CD14-positive monocyte (primary cell): ENCODE measurements around the gene NKAIN2. TPM values are rescaled to one million over a fixed set of nuclear protein-coding genes. Genes with fewer than 3 reads are reported as not detected.

ENCODE experiments used
- DNase-seq, 3 donors: peaks; one replicate each; pipeline ENCODE4 v3.0.0-alpha.2; 2011 to 2022
- H2AFZ ChIP-seq: 2 replicates; pipeline ENCODE4 v1.6.0; 2012; ENCODE audit warnings: mild to moderate bottlenecking, low read depth, low read length, inconsistent platforms; ENCODE audit not compliant: insufficient read depth, poor library complexity, severe bottlenecking
- H3K27ac ChIP-seq, 2 donors: 1 replicate in 1 of 2; 2 replicates in 1 of 2; pipeline ENCODE4 v1.5.1; 2012 to 2013; ENCODE audit warnings: low read length in 2 of 2, control low read depth in 1 of 2, inconsistent platforms in 1 of 2, low read depth in 1 of 2, mild to moderate bottlenecking in 1 of 2
- H3K27me3 ChIP-seq, 2 donors: one replicate each; pipeline versions ENCODE4 v1.6.0 to v1.6.1; 2011 to 2013; ENCODE audit warnings: low read length in 2 of 2; ENCODE audit not compliant: control insufficient read depth in 2 of 2, insufficient read depth in 2 of 2
- H3K36me3 ChIP-seq, 2 donors: replicated peaks in 1 of 2; 1 replicate in 1 of 2; 2 replicates in 1 of 2; pipeline versions ENCODE4 v1.5.1 to v1.6.1; 2012 to 2013; ENCODE audit warnings: low read length in 2 of 2, control low read depth in 1 of 2, inconsistent platforms in 1 of 2, mild to moderate bottlenecking in 1 of 2; ENCODE audit not compliant: insufficient read depth in 2 of 2, control insufficient read depth in 1 of 2
- H3K4me1 ChIP-seq, 2 donors: 1 replicate in 1 of 2; 2 replicates in 1 of 2; pipeline versions ENCODE4 v1.5.1 to v1.6.1; 2012 to 2013; ENCODE audit warnings: low read length in 2 of 2, control low read depth in 1 of 2, inconsistent platforms in 1 of 2, mild to moderate bottlenecking in 1 of 2, moderate library complexity in 1 of 2; ENCODE audit not compliant: insufficient read depth in 2 of 2, control insufficient read depth in 1 of 2
- H3K4me2 ChIP-seq: replicated peaks from 2 replicates; pipeline ENCODE3; 2012; ENCODE audit warnings: low read length, moderate library complexity, mild to moderate bottlenecking; ENCODE audit not compliant: poor library complexity, severe bottlenecking; ENCODE audit errors: extremely low read depth
- H3K4me3 ChIP-seq, 3 experiments: fragments of 200-600 bp in 1 of 3; sonication (generic) in 1 of 3; replicated peaks in 1 of 3; 1 replicate in 2 of 3; 2 replicates in 1 of 3; pipeline ENCODE4 v1.5.1; 2011 to 2013; ENCODE audit warnings: low read length in 3 of 3, mild to moderate bottlenecking in 3 of 3, control low read depth in 2 of 3, low read depth in 2 of 3, inconsistent platforms in 1 of 3, moderate library complexity in 1 of 3
- H3K79me2 ChIP-seq: 2 replicates; pipeline ENCODE4 v1.6.0; 2012; ENCODE audit warnings: mild to moderate bottlenecking, control low read depth, inconsistent platforms, low read length, moderate library complexity; ENCODE audit not compliant: insufficient read depth
- H3K9ac ChIP-seq: 2 replicates; pipeline ENCODE4 v1.6.0; 2017; ENCODE audit warnings: low read length, mild to moderate bottlenecking; ENCODE audit not compliant: insufficient read depth, poor library complexity, severe bottlenecking
- H3K9me3 ChIP-seq, 2 donors: replicated peaks in 1 of 2; 1 replicate in 1 of 2; 2 replicates in 1 of 2; pipeline versions ENCODE4 v1.5.1 to v1.6.1; 2012 to 2013; ENCODE audit warnings: low read length in 2 of 2, control low read depth in 1 of 2; ENCODE audit not compliant: control insufficient read depth in 1 of 2, insufficient read depth in 1 of 2
- H4K20me1 ChIP-seq: 2 replicates; pipeline ENCODE4 v1.6.0; 2012; ENCODE audit warnings: mild to moderate bottlenecking, low read length, control low read depth, moderate library complexity; ENCODE audit not compliant: insufficient read depth
- H3K27ac Mint-ChIP-seq, 7 donors: one replicate each; pipeline ENCODE4 v1.8.0; 2020; ENCODE audit warnings: mild to moderate bottlenecking in 7 of 7, mixed read lengths in 7 of 7, moderate library complexity in 6 of 7, inconsistent platforms in 2 of 7
- H3K27me3 Mint-ChIP-seq, 3 donors: one replicate each; pipeline ENCODE4 v1.8.0; 2021 to 2022; ENCODE audit warnings: low read depth in 3 of 3, mild to moderate bottlenecking in 3 of 3, mixed read lengths in 3 of 3, moderate library complexity in 3 of 3, inconsistent platforms in 1 of 3
- H3K36me3 Mint-ChIP-seq, 2 donors: one replicate each; pipeline ENCODE4 v1.8.0; 2020; ENCODE audit warnings: mixed read lengths in 2 of 2, inconsistent platforms in 1 of 2, mild to moderate bottlenecking in 1 of 2
- H3K4me1 Mint-ChIP-seq: one replicate; pipeline ENCODE4 v1.8.0; 2020; ENCODE audit warnings: mild to moderate bottlenecking, mixed read lengths
- H3K4me3 Mint-ChIP-seq, 2 donors: one replicate each; pipeline ENCODE4 v1.8.0; 2020; ENCODE audit warnings: mild to moderate bottlenecking in 2 of 2, mixed read lengths in 2 of 2, moderate library complexity in 1 of 2
- H3K9me3 Mint-ChIP-seq, 7 donors: one replicate each; pipeline ENCODE4 v1.8.0; 2020 to 2022; ENCODE audit warnings: mixed read lengths in 7 of 7, mild to moderate bottlenecking in 6 of 7, moderate library complexity in 6 of 7, inconsistent platforms in 2 of 7
- CTCF ChIP-seq: fragments of 200-600 bp; IDR thresholded peaks from one replicate; pipeline ENCODE4 v1.8.0; 2022; ENCODE audit warnings: antibody characterized with exemption, mild to moderate bottlenecking
- WGBS: methylation state at CpG from one replicate; pipeline ENCODE4 v1.1.5; 2013; ENCODE audit warnings: missing lambda C conversion rate; ENCODE audit not compliant: insufficient coverage; 5-methylcytosine and 5-hydroxymethylcytosine counted together
- intact Hi-C, 2 donors: fragments of 100-400 bp; cut with micrococcal nuclease; formaldehyde crosslinking; loops; one replicate each; pipeline versions ENCODE4 v1.15.0 to v1.15.1; 2023
- polyA plus RNA-seq, 3 donors: library from polyadenylated mRNA; depleted of rRNA in 1 of 3; unstranded in 2 of 3; stranded (reverse) in 1 of 3; fragments of 300-500 nt in 2 of 3; fragments of >200 nt in 1 of 3; fragmentation: Illumina TruSeq in 2 of 3; gene quantifications; 1 replicate in 2 of 3; 2 replicates in 1 of 3; pipeline ENCODE4 v1.2.3, GENCODE V29; 2012 to 2021

The NKAIN2 gene
- polyA plus RNA-seq, 3 donors = not detected

- Histone ChIP-seq H3K4me1 (no peaks in the 10 kb centered on the region), H3K9ac (no peak overlapping the region), H3K9me3 (peaks cover 6 to 8% of the 10 kb centered on the region in 2 donors), H2AFZ (no peak overlapping the region), H3K4me2 (no peak overlapping the region), H4K20me1 (no peaks in the 10 kb centered on the region), H3K4me3 (no peak overlapping the region), H3K27me3 (no peaks in the 10 kb centered on the region), H3K27ac (no peak overlapping the region), H3K36me3 (no peaks in the 10 kb centered on the region), H3K79me2 (no peaks in the 10 kb centered on the region)
- peaks cover 5 to 17% (median 8%) of the 10 kb centered on the region in 7 donors for H3K9me3 Mint-ChIP-seq
- intact Hi-C loops = no loop called here
- no CpG with 5 or more reads among the region's 1 CpG for WGBS
- TF ChIP-seq CTCF = no peak
- DNase-seq = no peak
- no peaks in the 10 kb centered on the region for H3K36me3 Mint-ChIP-seq
- H3K27ac Mint-ChIP-seq = no peak overlapping the region
- H3K4me1 Mint-ChIP-seq = no peaks in the 10 kb centered on the region
- no peak overlapping the region for H3K4me3 Mint-ChIP-seq
- no peaks in the 10 kb centered on the region for H3K27me3 Mint-ChIP-seq
Observed at GRCh38 chr6:124233221-124233620, 429.6 kb downstream of the NKAIN2 start.

DNA sequence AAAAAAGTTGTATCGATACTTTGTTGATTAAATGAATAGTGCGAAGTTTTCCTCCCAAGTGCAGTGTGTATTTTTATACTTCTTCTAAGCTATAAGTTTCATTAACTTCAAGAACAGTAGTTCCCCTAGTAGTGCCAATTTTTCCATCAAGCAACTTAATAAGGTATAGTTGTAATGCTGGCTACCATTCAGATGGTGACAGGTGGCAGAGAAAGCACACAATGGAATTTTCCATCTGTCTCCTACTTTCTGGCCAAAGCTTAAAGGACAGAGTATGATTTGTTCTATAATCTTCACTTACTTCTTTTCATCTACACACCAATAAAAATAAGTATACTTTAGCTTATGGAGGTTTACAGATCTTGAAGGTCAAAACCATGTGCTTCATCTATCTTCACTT lies 431.1 kb downstream of the NKAIN2 start:
- no peaks in the 10 kb centered on the region for H3K4me1 Mint-ChIP-seq
- no peak for TF ChIP-seq CTCF
- no peaks in the 10 kb centered on the region for H4K20me1 ChIP-seq
- no peak overlapping the region for H3K27ac ChIP-seq
- H3K9me3 Mint-ChIP-seq = peaks cover 5 to 20% (median 7%) of the 10 kb centered on the region in 7 donors
- no peaks in the 10 kb centered on the region for H3K27me3 ChIP-seq
- no peaks in the 10 kb centered on the region for H3K4me1 ChIP-seq
- H3K9me3 ChIP-seq = peaks cover 6 to 8% of the 10 kb centered on the region in 2 donors
- H3K4me2 ChIP-seq = no peak overlapping the region
- no peak overlapping the region for H3K27ac Mint-ChIP-seq
- no peak for DNase-seq
- no peak overlapping the region for H3K4me3 Mint-ChIP-seq
- intact Hi-C loops = no loop called here
- peaks cover 0 to 2% (median 0%) of the 10 kb centered on the region in 3 donors for H3K27me3 Mint-ChIP-seq
- WGBS = no CpG with 5 or more reads among the region's 2 CpGs
- H3K79me2 ChIP-seq = no peaks in the 10 kb centered on the region
- no peak overlapping the region for H3K9ac ChIP-seq
- no peak overlapping the region for H3K4me3 ChIP-seq
- H2AFZ ChIP-seq = no peak overlapping the region
- H3K36me3 Mint-ChIP-seq = no peaks in the 10 kb centered on the region
- H3K36me3 ChIP-seq = no peaks in the 10 kb centered on the region
